Measurements from ENCODE around the gene METAP1D. TPM values are rescaled to one million over a fixed set of nuclear protein-coding genes. Genes with fewer than 3 reads are reported as not detected.
"Not testable (repeated sequence)": the region's sequence is repeated elsewhere in the genome, so short reads cannot be mapped to it uniquely, and the experiment has no call there.

Gene METAP1D
- polyA plus RNA-seq, 1 experiment, result 8.3 TPM

DNA sequence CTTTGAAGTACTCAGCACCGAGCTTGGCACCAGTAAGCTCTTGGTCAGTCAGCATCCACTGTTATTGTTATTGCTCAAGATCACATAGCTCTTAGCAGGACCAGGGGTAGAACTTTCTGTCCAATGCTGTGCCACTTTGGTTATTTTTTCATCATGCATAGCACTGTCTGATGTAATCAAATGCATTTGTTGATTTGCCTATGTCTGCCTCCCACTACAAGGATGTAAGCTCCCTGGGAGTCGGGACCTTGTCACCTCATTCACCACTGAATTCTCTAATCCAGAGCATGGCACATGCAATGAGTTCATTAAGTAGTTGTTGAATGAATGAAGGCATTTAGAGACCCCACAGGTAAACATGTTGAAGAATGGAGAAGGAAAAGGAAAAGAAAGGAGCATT, 56.5 kb downstream of the METAP1D start:
- Histone ChIP-seq H3K27me3 (ENCODE audit: control insufficient read depth, insufficient read depth, low read length) (no peaks in the 10 kb centered on the region), H3K9me3 (ENCODE audit: control insufficient read depth, insufficient read depth, low read length) (no peaks in the 10 kb centered on the region), H3K27ac (ENCODE audit: low read depth, low read length) (no peak overlapping the region), H3K4me3 (ENCODE audit: low read depth, low read length) (no peak overlapping the region)
- no peak for DNase-seq (ENCODE audit: low read depth, low spot score)
- TF ChIP-seq, protein P1, sequence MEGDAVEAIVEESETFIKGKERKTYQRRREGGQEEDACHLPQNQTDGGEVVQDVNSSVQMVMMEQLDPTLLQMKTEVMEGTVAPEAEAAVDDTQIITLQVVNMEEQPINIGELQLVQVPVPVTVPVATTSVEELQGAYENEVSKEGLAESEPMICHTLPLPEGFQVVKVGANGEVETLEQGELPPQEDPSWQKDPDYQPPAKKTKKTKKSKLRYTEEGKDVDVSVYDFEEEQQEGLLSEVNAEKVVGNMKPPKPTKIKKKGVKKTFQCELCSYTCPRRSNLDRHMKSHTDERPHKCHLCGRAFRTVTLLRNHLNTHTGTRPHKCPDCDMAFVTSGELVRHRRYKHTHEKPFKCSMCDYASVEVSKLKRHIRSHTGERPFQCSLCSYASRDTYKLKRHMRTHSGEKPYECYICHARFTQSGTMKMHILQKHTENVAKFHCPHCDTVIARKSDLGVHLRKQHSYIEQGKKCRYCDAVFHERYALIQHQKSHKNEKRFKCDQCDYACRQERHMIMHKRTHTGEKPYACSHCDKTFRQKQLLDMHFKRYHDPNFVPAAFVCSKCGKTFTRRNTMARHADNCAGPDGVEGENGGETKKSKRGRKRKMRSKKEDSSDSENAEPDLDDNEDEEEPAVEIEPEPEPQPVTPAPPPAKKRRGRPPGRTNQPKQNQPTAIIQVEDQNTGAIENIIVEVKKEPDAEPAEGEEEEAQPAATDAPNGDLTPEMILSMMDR (IDR thresholded peaks at IDR 0.05; ENCODE audit: low read depth, low read length), result no peak
- CTCF ChIA-PET, result no interaction called here
- POLR2A ChIA-PET, result no interaction called here

DNA sequence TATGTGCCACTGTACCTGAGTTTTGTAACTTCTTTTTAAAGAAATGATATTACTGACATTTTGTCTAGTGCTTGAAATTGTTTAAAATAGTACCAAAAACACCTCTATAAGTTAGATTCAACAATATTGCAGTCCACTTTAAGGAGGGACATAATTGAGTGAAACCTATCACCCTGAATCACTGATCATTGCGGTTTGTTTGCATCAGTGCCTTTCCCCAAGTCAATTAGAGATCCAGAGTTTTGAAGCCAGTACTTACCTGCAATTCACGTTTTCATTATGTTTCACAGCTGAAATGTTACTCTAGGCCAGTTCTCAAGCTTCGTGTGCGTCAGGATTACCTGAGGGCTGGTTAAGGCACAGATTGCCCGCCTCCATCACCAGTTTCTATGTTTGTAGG, 58.9 kb downstream of the METAP1D start:
- Histone ChIP-seq H3K27ac (ENCODE audit: low read depth, low read length) (no peak overlapping the region), H3K4me3 (ENCODE audit: low read depth, low read length) (no peak overlapping the region), H3K27me3 (ENCODE audit: control insufficient read depth, insufficient read depth, low read length) (no peaks in the 10 kb centered on the region), H3K9me3 (ENCODE audit: control insufficient read depth, insufficient read depth, low read length) (no peaks in the 10 kb centered on the region)
- POLR2A ChIA-PET, result no interaction called here
- DNase-seq (ENCODE audit: low read depth, low spot score), result no peak
- TF ChIP-seq, protein P1 (IDR thresholded peaks at IDR 0.05; ENCODE audit: low read depth, low read length), result no peak
- CTCF ChIA-PET, result no interaction called here

DNA sequence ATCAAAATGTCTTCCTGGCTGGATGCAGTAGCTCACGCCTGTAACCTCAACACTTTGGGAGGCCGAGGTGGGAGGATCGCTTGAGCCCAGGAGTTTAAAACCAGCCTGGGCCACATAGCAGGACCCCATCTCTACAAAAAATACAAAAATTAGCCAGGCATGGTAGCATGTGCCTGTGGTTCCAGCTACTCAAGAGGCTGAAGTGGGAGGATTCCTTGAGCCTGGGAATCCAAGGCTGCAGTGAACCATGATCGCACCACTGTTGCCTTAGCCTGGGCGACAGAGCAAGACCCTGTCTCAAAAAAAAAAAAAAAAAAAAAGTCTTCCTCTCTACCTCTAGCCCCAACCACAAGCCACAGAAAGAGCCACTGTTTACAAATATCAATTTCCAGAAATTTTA, 60.4 kb downstream of the METAP1D start:
- CTCF ChIA-PET, result interaction anchor here (0.5 kb wide), 1 partner anchor 15 kb away, joined by 6 read pairs; no protein-coding TSS in a partner anchor
- H3K27ac ChIP-seq (ENCODE audit: low read depth, low read length); DNase-seq (ENCODE audit: low read depth, low spot score); H3K4me3 ChIP-seq (ENCODE audit: low read depth, low read length); H3K27me3 ChIP-seq (ENCODE audit: control insufficient read depth, insufficient read depth, low read length); POLR2A ChIA-PET; H3K9me3 ChIP-seq (ENCODE audit: control insufficient read depth, insufficient read depth, low read length): not testable (repeated sequence)

DNA sequence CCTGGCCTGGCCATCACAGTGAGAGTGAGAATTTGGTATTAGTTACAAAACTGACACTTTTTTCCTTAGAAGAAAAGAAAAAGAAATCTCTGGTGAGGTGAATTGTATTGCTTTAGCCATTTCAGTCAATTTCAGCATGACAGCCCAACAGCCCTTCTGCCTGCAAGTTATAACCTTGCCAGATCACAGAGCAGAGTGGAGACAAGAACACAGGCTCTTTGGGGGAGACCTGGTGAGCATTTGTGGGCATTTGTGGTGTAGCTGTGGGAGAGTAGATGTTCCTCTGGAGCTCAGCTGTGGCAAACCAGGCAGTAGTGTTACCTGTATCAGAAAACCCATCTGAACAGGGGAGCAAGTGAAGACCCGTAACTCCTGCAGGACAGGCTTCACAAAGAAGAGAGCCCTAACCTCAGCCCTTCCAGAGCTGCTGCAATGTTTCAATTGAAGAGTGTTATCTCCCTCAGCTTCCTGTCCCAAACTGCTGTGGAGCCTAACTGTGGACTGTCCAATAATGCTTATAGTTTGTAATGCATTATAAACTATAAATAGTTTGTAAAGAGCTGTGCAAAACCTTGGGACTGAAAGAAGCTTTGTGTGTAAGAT, 62.8 kb downstream of the METAP1D start:
- no peak overlapping the region for H3K4me3 ChIP-seq (ENCODE audit: low read depth, low read length)
- no peaks in the 10 kb centered on the region for H3K9me3 ChIP-seq (ENCODE audit: control insufficient read depth, insufficient read depth, low read length)
- TF ChIP-seq, protein P1 (IDR thresholded peaks at IDR 0.05; ENCODE audit: low read depth, low read length), result no peak
- H3K27me3 ChIP-seq (ENCODE audit: control insufficient read depth, insufficient read depth, low read length), result no peaks in the 10 kb centered on the region
- ChIA-PET POLR2A (interaction anchor here (0.6 kb wide), 1 partner anchor 171 kb away, joined by 4 read pairs; no protein-coding TSS in a partner anchor), CTCF (no interaction called here)
- no peak for DNase-seq (ENCODE audit: low read depth, low spot score)
- H3K27ac ChIP-seq (ENCODE audit: low read depth, low read length), result no peak overlapping the region

DNA sequence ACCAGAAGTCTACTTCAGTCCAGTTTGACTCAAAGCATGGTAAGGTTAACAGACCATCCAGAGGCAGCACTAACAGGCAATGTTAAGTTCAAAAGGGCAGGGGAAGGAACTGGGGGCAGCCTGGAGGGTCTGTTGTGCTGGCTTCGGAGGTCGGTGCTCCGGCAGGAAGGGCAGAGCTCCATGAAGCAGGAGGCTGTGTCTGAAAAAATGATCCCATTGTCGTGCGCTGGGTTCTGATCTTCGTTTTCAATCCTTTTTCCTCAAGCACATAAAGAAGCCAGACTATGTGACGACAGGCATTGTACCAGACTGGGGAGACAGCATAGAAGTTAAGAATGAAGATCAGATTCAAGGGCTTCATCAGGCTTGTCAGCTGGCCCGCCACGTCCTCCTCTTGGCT, 63.7 kb downstream of the METAP1D start:
- Histone ChIP-seq H3K4me3 (ENCODE audit: low read depth, low read length) (no peak overlapping the region), H3K27me3 (ENCODE audit: control insufficient read depth, insufficient read depth, low read length) (no peaks in the 10 kb centered on the region), H3K9me3 (ENCODE audit: control insufficient read depth, insufficient read depth, low read length) (no peaks in the 10 kb centered on the region), H3K27ac (ENCODE audit: low read depth, low read length) (no peak overlapping the region)
- CTCF ChIA-PET, result no interaction called here
- POLR2A ChIA-PET, result no interaction called here
- TF ChIP-seq, protein P1 (IDR thresholded peaks at IDR 0.05; ENCODE audit: low read depth, low read length), result no peak
- DNase-seq (ENCODE audit: low read depth, low spot score), result no peak
